ENCODE results near the gene TESPA1. TPM values are rescaled to one million over a fixed set of nuclear protein-coding genes. Genes with fewer than 3 reads are reported as not detected.

The TESPA1 gene
- polyA plus RNA-seq, 1 donor (not counting 4 experiments of a cell fraction or from before 2014, with no cell fraction given) = not detected

GRCh38 chr12:54934419-54934818, 50.1 kb downstream of the TESPA1 start:
- H3K4me1 ChIP-seq (ENCODE audit: control insufficient read depth, extremely low read depth, insufficient read depth, low read length) = peaks cover 54% of the 10 kb centered on the region
- H3K4me2 ChIP-seq (ENCODE audit: control insufficient read depth, extremely low read depth, insufficient read depth, low read depth, low read length) = peak overlapping the region; percentile 8

GRCh38 chr12:54933376-54933775, 51.2 kb downstream of the TESPA1 start:
- DNase-seq (ENCODE audit: low read depth, low spot score) (peak; percentile 58), FAIRE-seq (peak; percentile 65)
- Histone ChIP-seq H3K36me3 (ENCODE audit: control insufficient read depth in 2 of 2, extremely low read depth in 1 of 2, insufficient read depth in 2 of 2, low read length in 2 of 2) (no peaks in the 10 kb centered on the region), H3K4me3 (ENCODE audit: control insufficient read depth in 2 of 3, extremely low read depth in 1 of 3, insufficient read depth in 2 of 3, low read depth in 1 of 3, low read length in 3 of 3) (no peak overlapping the region), H3K9me3 (ENCODE audit: control insufficient read depth, low read depth, low read length) (peaks cover 6% of the 10 kb centered on the region), H3K79me2 (ENCODE audit: control insufficient read depth, insufficient read depth, low read length) (no peaks in the 10 kb centered on the region), H3K9me1 (ENCODE audit: control insufficient read depth, extremely low read depth, insufficient read depth, low read length) (no peaks in the 10 kb centered on the region), H2AFZ (ENCODE audit: control insufficient read depth, low read length) (peak overlapping the region; percentile 49), H4K20me1 (ENCODE audit: control insufficient read depth, extremely low read depth, insufficient read depth, low read length) (no peaks in the 10 kb centered on the region), H3K4me2 (ENCODE audit: control insufficient read depth, extremely low read depth, insufficient read depth, low read depth, low read length) (peak overlapping the region; percentile 2), H3K9ac (ENCODE audit: control insufficient read depth, extremely low read depth, insufficient read depth, low read length) (peak overlapping the region; percentile 2), H3K27me3 (ENCODE audit: control insufficient read depth, extremely low read depth, insufficient read depth, low read length) (no peaks in the 10 kb centered on the region), H3K4me1 (ENCODE audit: control insufficient read depth, extremely low read depth, insufficient read depth, low read length) (peaks cover 54% of the 10 kb centered on the region), H3K27ac (ENCODE audit: control insufficient read depth, insufficient read depth, low read length) (peak overlapping the region; percentile 89)
- TF ChIP-seq CTCF (optimal IDR thresholded peaks at IDR 0.05 in 1 of 3, IDR thresholded peaks at IDR 0.05 in 1 of 3, conservative IDR thresholded peaks at IDR 0.05 in 1 of 3; ENCODE audit: extremely low read depth in 1 of 3, insufficient read depth in 2 of 3, low read length in 3 of 3) (no peak), EZH2 (IDR thresholded peaks at IDR 0.05; ENCODE audit: low read length) (no peak)
- dilution Hi-C loops (cut with MboI; ENCODE audit: extremely low pct_ligation_motif_present, low sequenced_read_pairs) = no loop called here

More at GRCh38 chr12:54934419-54934818, 50.1 kb downstream of the TESPA1 start:
- Histone ChIP-seq H2AFZ (ENCODE audit: control insufficient read depth, low read length) (peak overlapping the region; percentile 1), H3K27ac (ENCODE audit: control insufficient read depth, insufficient read depth, low read length) (peak overlapping the region; percentile 89), H3K79me2 (ENCODE audit: control insufficient read depth, insufficient read depth, low read length) (no peaks in the 10 kb centered on the region), H3K9ac (ENCODE audit: control insufficient read depth, extremely low read depth, insufficient read depth, low read length) (no peak overlapping the region), H3K4me3 (ENCODE audit: control insufficient read depth in 2 of 3, extremely low read depth in 1 of 3, insufficient read depth in 2 of 3, low read depth in 1 of 3, low read length in 3 of 3) (no peak overlapping the region), H3K27me3 (ENCODE audit: control insufficient read depth, extremely low read depth, insufficient read depth, low read length) (no peaks in the 10 kb centered on the region), H3K9me3 (ENCODE audit: control insufficient read depth, low read depth, low read length) (peaks cover 6% of the 10 kb centered on the region), H3K36me3 (ENCODE audit: control insufficient read depth in 2 of 2, extremely low read depth in 1 of 2, insufficient read depth in 2 of 2, low read length in 2 of 2) (no peaks in the 10 kb centered on the region), H4K20me1 (ENCODE audit: control insufficient read depth, extremely low read depth, insufficient read depth, low read length) (no peaks in the 10 kb centered on the region), H3K9me1 (ENCODE audit: control insufficient read depth, extremely low read depth, insufficient read depth, low read length) (no peaks in the 10 kb centered on the region)
- dilution Hi-C loops (cut with MboI; ENCODE audit: extremely low pct_ligation_motif_present, low sequenced_read_pairs) = no loop called here
- FAIRE-seq (no peak), DNase-seq (ENCODE audit: low read depth, low spot score) (no peak)
- TF ChIP-seq CTCF (optimal IDR thresholded peaks at IDR 0.05 in 1 of 3, IDR thresholded peaks at IDR 0.05 in 1 of 3, conservative IDR thresholded peaks at IDR 0.05 in 1 of 3; ENCODE audit: extremely low read depth in 1 of 3, insufficient read depth in 2 of 3, low read length in 3 of 3) = no peak
- TF ChIP-seq EZH2 (IDR thresholded peaks at IDR 0.05; ENCODE audit: low read length) = no peak

Data from keratinocyte (primary cell).